ENCODE results near the gene YAE1. TPM values are rescaled to one million over a fixed set of nuclear protein-coding genes. Genes with fewer than 3 reads are reported as not detected.

Gene YAE1
- total and polyA plus RNA-seq, 2 donors (not counting 1 experiment from before 2014, with no cell fraction given): 5.9 to 20.0 TPM

GRCh38 chr7:39516498-39516897 is 49.7 kb upstream of the YAE1 start:
- ChIA-PET POLR2A (no interaction called here), CTCF (no interaction called here)
- ATAC-seq (ENCODE audit: low read depth) (no peak), DNase-seq (no peak)
- H3K9me3 ChIP-seq (ENCODE audit: control extremely low read depth in 1 of 3, control insufficient read depth in 2 of 3, insufficient read depth in 1 of 3, low read length in 2 of 3): no peaks in the 10 kb centered on the region
- H3K4me2 ChIP-seq (replicated peaks; ENCODE audit: low read depth, low read length, poor library complexity, severe bottlenecking): no peak overlapping the region
- H3K79me2 ChIP-seq (ENCODE audit: control insufficient read depth, insufficient read depth, low read length): no peaks in the 10 kb centered on the region
- WGBS (ENCODE audit: insufficient coverage): no CpG with 5 or more reads among the region's 7 CpGs
- no peaks in the 10 kb centered on the region for H3K9me3 Mint-ChIP-seq (ENCODE audit: insufficient read depth)
- H3K4me1 ChIP-seq (ENCODE audit: control insufficient read depth in 2 of 2, insufficient read depth in 2 of 2, low read length in 2 of 2): peaks cover 0 to 4% of the 10 kb centered on the region in 2 donors
- H3K27me3 Mint-ChIP-seq: peaks cover 9% of the 10 kb centered on the region
- no peaks in the 10 kb centered on the region for H3K27me3 ChIP-seq (replicated peaks in 1 of 4; ENCODE audit: control extremely low read depth in 1 of 4, control insufficient read depth in 3 of 4, insufficient read depth in 4 of 4, low read length in 3 of 4)
- H3K27ac Mint-ChIP-seq: no peak overlapping the region
- no peak overlapping the region for H3K4me3 ChIP-seq (ENCODE audit: control extremely low read depth in 1 of 5, extremely low read depth in 1 of 5, insufficient read depth in 1 of 5, low read depth in 2 of 5, low read length in 4 of 5)
- intact Hi-C loops (cut with micrococcal nuclease): no loop called here
- no peak overlapping the region for H3K27ac ChIP-seq (ENCODE audit: low read length in 2 of 2)
- TF ChIP-seq EZH2 (IDR thresholded peaks at IDR 0.05; ENCODE audit: borderline replicate concordance, insufficient read depth, low read depth, low read length, poor library complexity, severe bottlenecking): no peak
- TF ChIP-seq, protein P1, sequence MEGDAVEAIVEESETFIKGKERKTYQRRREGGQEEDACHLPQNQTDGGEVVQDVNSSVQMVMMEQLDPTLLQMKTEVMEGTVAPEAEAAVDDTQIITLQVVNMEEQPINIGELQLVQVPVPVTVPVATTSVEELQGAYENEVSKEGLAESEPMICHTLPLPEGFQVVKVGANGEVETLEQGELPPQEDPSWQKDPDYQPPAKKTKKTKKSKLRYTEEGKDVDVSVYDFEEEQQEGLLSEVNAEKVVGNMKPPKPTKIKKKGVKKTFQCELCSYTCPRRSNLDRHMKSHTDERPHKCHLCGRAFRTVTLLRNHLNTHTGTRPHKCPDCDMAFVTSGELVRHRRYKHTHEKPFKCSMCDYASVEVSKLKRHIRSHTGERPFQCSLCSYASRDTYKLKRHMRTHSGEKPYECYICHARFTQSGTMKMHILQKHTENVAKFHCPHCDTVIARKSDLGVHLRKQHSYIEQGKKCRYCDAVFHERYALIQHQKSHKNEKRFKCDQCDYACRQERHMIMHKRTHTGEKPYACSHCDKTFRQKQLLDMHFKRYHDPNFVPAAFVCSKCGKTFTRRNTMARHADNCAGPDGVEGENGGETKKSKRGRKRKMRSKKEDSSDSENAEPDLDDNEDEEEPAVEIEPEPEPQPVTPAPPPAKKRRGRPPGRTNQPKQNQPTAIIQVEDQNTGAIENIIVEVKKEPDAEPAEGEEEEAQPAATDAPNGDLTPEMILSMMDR (IDR thresholded peaks at IDR 0.05): no peak
- H2AFZ ChIP-seq (ENCODE audit: insufficient read depth, low read depth, low read length, poor library complexity, severe bottlenecking): no peak overlapping the region
- H4K20me1 ChIP-seq (ENCODE audit: control insufficient read depth, insufficient read depth, low read length, poor library complexity, severe bottlenecking): no peaks in the 10 kb centered on the region
- H3K9ac ChIP-seq (ENCODE audit: low read length): no peak overlapping the region
- no peak overlapping the region for H3K4me3 Mint-ChIP-seq
- peaks cover 3% of the 10 kb centered on the region for H3K4me1 Mint-ChIP-seq
- H3K36me3 ChIP-seq (replicated peaks in 1 of 2; ENCODE audit: control extremely low read depth in 1 of 2, control insufficient read depth in 1 of 2, extremely low read depth in 1 of 2, insufficient read depth in 2 of 2, low read length in 1 of 2): no peaks in the 10 kb centered on the region

DNA sequence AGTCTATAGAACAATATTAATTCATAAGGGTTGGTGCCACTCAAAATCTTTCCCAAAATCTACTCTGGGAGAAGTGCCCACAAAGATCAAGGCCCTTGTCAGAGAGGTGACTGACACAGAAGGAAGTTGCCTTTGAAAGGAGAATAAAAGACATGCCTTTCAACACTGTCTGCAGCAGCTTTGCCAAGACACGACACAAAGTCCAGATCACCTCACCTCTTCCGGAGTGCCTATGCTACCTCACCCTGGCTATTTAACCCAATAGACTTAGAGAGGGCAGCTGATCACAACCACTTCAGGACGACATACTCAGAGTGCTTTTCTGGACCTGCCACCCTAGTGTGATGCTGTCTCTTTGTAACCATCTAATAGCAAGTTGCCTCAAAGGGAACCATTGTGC is 49.0 kb upstream of the YAE1 start:
- peaks cover 0 to 4% of the 10 kb centered on the region in 2 donors for H3K4me1 ChIP-seq (ENCODE audit: control insufficient read depth in 2 of 2, insufficient read depth in 2 of 2, low read length in 2 of 2)
- no peaks in the 10 kb centered on the region for H3K9me3 Mint-ChIP-seq (ENCODE audit: insufficient read depth)
- no peak overlapping the region for H3K27ac ChIP-seq (ENCODE audit: low read length in 2 of 2)
- H3K27ac Mint-ChIP-seq: no peak overlapping the region
- DNase-seq: no peak
- no peak overlapping the region for H2AFZ ChIP-seq (ENCODE audit: insufficient read depth, low read depth, low read length, poor library complexity, severe bottlenecking)
- CTCF ChIA-PET: no interaction called here
- POLR2A ChIA-PET: no interaction called here
- no peaks in the 10 kb centered on the region for H3K79me2 ChIP-seq (ENCODE audit: control insufficient read depth, insufficient read depth, low read length)
- no peak overlapping the region for H3K9ac ChIP-seq (ENCODE audit: low read length)
- ATAC-seq (ENCODE audit: low read depth): no peak
- no peaks in the 10 kb centered on the region for H3K9me3 ChIP-seq (ENCODE audit: control extremely low read depth in 1 of 3, control insufficient read depth in 2 of 3, insufficient read depth in 1 of 3, low read length in 2 of 3)
- H3K27me3 Mint-ChIP-seq: peaks cover 11% of the 10 kb centered on the region
- TF ChIP-seq EZH2 (IDR thresholded peaks at IDR 0.05; ENCODE audit: borderline replicate concordance, insufficient read depth, low read depth, low read length, poor library complexity, severe bottlenecking): no peak
- TF ChIP-seq, protein P1 (IDR thresholded peaks at IDR 0.05): no peak
- no peak overlapping the region for H3K4me3 Mint-ChIP-seq
- H3K4me1 Mint-ChIP-seq: peaks cover 3% of the 10 kb centered on the region
- no peaks in the 10 kb centered on the region for H3K36me3 ChIP-seq (replicated peaks in 1 of 2; ENCODE audit: control extremely low read depth in 1 of 2, control insufficient read depth in 1 of 2, extremely low read depth in 1 of 2, insufficient read depth in 2 of 2, low read length in 1 of 2)
- WGBS (ENCODE audit: insufficient coverage): 80% methylated on average over 3 of the region's 3 CpGs
- H4K20me1 ChIP-seq (ENCODE audit: control insufficient read depth, insufficient read depth, low read length, poor library complexity, severe bottlenecking): no peaks in the 10 kb centered on the region
- intact Hi-C loops (cut with micrococcal nuclease): no loop called here
- no peaks in the 10 kb centered on the region for H3K27me3 ChIP-seq (replicated peaks in 1 of 4; ENCODE audit: control extremely low read depth in 1 of 4, control insufficient read depth in 3 of 4, insufficient read depth in 4 of 4, low read length in 3 of 4)
- no peak overlapping the region for H3K4me2 ChIP-seq (replicated peaks; ENCODE audit: low read depth, low read length, poor library complexity, severe bottlenecking)
- no peak overlapping the region for H3K4me3 ChIP-seq (ENCODE audit: control extremely low read depth in 1 of 5, extremely low read depth in 1 of 5, insufficient read depth in 1 of 5, low read depth in 2 of 5, low read length in 4 of 5)
